Measurements from ENCODE around the gene FYB1. TPM values are rescaled to one million over a fixed set of nuclear protein-coding genes. Genes with fewer than 3 reads are reported as not detected.

FYB1 gene
- total RNA-seq, 4 donors from 2014 or later, result 1.5 to 3.9 (median 3.0) TPM

- no peak for DNase-seq (ENCODE audit: low spot score in 2 of 2)
- no peaks in the 10 kb centered on the region for H3K4me1 ChIP-seq
Measured at GRCh38 chr5:39209924-39210323, 9.4 kb downstream of the FYB1 start.

GRCh38 chr5:39208471-39208870, 10.9 kb downstream of the FYB1 start:
- no peaks in the 10 kb centered on the region for H3K4me1 ChIP-seq
- TF ChIP-seq, protein P1, sequence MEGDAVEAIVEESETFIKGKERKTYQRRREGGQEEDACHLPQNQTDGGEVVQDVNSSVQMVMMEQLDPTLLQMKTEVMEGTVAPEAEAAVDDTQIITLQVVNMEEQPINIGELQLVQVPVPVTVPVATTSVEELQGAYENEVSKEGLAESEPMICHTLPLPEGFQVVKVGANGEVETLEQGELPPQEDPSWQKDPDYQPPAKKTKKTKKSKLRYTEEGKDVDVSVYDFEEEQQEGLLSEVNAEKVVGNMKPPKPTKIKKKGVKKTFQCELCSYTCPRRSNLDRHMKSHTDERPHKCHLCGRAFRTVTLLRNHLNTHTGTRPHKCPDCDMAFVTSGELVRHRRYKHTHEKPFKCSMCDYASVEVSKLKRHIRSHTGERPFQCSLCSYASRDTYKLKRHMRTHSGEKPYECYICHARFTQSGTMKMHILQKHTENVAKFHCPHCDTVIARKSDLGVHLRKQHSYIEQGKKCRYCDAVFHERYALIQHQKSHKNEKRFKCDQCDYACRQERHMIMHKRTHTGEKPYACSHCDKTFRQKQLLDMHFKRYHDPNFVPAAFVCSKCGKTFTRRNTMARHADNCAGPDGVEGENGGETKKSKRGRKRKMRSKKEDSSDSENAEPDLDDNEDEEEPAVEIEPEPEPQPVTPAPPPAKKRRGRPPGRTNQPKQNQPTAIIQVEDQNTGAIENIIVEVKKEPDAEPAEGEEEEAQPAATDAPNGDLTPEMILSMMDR (IDR thresholded peaks at IDR 0.05), result no peak
- TF ChIP-seq EP300 (IDR thresholded peaks at IDR 0.05), result no peak
- no peak for TF ChIP-seq POLR2AphosphoS5 (IDR thresholded peaks at IDR 0.05)
- TF ChIP-seq POLR2A (IDR thresholded peaks at IDR 0.05), result no peak
- no peaks in the 10 kb centered on the region for H3K9me3 ChIP-seq
- DNase-seq (ENCODE audit: low spot score in 2 of 2), result no peak
- 90% methylated on average over 8 of the region's 8 CpGs for WGBS
- H3K27me3 ChIP-seq, result no peaks in the 10 kb centered on the region
- no peak overlapping the region for H3K4me3 ChIP-seq
- H3K27ac ChIP-seq, result no peak overlapping the region
- no peaks in the 10 kb centered on the region for H3K36me3 ChIP-seq

More at GRCh38 chr5:39209924-39210323, 9.4 kb downstream of the FYB1 start:
- Histone ChIP-seq H3K27me3 (no peaks in the 10 kb centered on the region), H3K9me3 (no peaks in the 10 kb centered on the region), H3K36me3 (no peaks in the 10 kb centered on the region), H3K27ac (no peak overlapping the region), H3K4me3 (no peak overlapping the region)
- TF ChIP-seq POLR2A (IDR thresholded peaks at IDR 0.05) (no peak), EP300 (IDR thresholded peaks at IDR 0.05) (no peak), POLR2AphosphoS5 (IDR thresholded peaks at IDR 0.05) (no peak)
- TF ChIP-seq, protein P1 (IDR thresholded peaks at IDR 0.05), result no peak
- WGBS, result 76% methylated on average over 9 of the region's 10 CpGs

DNA sequence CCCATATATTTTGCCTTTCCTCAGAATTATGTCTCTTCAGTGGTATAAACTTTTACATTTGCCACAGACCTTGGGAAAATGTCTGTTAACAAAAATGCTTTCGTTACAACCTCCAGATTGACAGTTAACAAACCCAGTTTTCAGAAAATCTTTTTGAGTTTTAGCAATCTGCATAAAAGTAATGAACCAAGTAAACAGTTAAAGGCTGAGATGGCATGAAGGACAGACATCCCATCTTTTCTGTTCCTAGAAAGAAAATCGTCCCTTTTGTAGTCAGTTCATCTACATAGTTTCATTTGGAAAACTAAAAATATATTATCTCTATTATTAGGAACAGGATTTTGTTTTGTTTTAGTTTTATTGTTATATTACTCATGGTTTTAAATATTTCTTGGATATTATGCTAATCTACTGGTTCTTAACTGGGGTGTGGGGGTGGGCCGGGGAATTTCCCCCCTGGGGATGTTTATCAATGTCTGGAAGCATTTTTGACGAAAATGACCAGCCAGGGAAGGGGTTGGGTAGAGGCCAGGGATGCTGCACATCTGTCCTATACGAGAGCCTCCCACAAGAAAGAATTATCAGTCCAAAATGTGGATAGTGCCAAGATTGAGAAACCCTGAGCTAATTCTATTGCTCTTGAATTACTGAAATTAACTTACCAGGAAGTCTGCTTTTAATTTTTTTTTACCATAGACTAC, 11.9 kb downstream of the FYB1 start:
- Histone ChIP-seq H3K36me3 (no peaks in the 10 kb centered on the region), H3K4me3 (no peak overlapping the region), H3K27ac (no peak overlapping the region), H3K4me1 (no peaks in the 10 kb centered on the region), H3K9me3 (no peaks in the 10 kb centered on the region), H3K27me3 (no peaks in the 10 kb centered on the region)
- DNase-seq (ENCODE audit: low spot score in 2 of 2), result no peak
- no peak for TF ChIP-seq POLR2A (IDR thresholded peaks at IDR 0.05)
- TF ChIP-seq, protein P1 (IDR thresholded peaks at IDR 0.05), result no peak
- 44% methylated on average over 5 of the region's 5 CpGs for WGBS

GRCh38 chr5:39206630-39207321, 12.6 kb downstream of the FYB1 start:
- Histone ChIP-seq H3K36me3 (no peaks in the 10 kb centered on the region), H3K4me1 (no peaks in the 10 kb centered on the region), H3K9me3 (no peaks in the 10 kb centered on the region), H3K27me3 (no peaks in the 10 kb centered on the region), H3K27ac (no peak overlapping the region), H3K4me3 (no peak overlapping the region)
- 71% methylated on average over 3 of the region's 3 CpGs for WGBS
- TF ChIP-seq EP300 (IDR thresholded peaks at IDR 0.05) (no peak), POLR2A (IDR thresholded peaks at IDR 0.05) (no peak)
- TF ChIP-seq, protein P1 (IDR thresholded peaks at IDR 0.05), result no peak
- no peak for DNase-seq (ENCODE audit: low spot score in 2 of 2)

DNA sequence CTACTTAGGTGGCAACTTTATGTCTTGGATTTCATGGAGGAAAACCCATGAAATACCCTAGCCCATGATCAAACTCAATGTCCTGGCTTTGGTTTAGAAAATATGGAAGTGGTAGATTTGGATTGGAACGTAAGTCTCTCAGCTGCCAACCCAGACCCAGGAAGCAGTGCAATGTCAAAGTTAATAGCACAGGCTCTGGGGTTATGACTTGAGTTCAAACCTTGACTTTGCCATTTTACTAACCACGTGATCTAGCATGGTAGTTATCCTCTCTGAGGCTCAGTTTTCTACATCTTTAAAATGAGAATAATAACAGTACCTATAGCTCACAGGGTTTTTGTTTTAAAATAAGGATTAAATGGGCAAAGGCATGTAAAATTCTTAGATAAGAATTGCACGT, 13.8 kb downstream of the FYB1 start:
- no peak for DNase-seq (ENCODE audit: low spot score in 2 of 2)
- no peak overlapping the region for H3K4me3 ChIP-seq
- H3K27ac ChIP-seq, result no peak overlapping the region
- 82% methylated on average over 3 of the region's 3 CpGs for WGBS
- H3K4me1 ChIP-seq, result no peaks in the 10 kb centered on the region
- H3K27me3 ChIP-seq, result no peaks in the 10 kb centered on the region
- H3K36me3 ChIP-seq, result no peaks in the 10 kb centered on the region
- H3K9me3 ChIP-seq, result no peaks in the 10 kb centered on the region
- TF ChIP-seq POLR2A (IDR thresholded peaks at IDR 0.05) (no peak), EP300 (IDR thresholded peaks at IDR 0.05) (no peak), POLR2AphosphoS5 (IDR thresholded peaks at IDR 0.05) (no peak)
- TF ChIP-seq, protein P1 (IDR thresholded peaks at IDR 0.05), result no peak

All from suprapubic skin (tissue), 4 donors.